K562 (cell line): ENCODE data around the gene TRMT1. TPM values are rescaled to one million over a fixed set of nuclear protein-coding genes. Genes with fewer than 3 reads are reported as not detected.

Source experiments
- ARNT ChIP-seq, 2 experiments: fragments of 450-650 bp; IDR thresholded peaks; 2 replicates each; pipeline ENCODE4 v1.6.1; 2016; ENCODE audit warnings: mild to moderate bottlenecking in 1 of 2
- BRD9 ChIP-seq: fragments of 450-650 bp; IDR thresholded peaks from 2 replicates; pipeline ENCODE4 v1.6.1; 2018; ENCODE audit warnings: low read depth; ENCODE audit not compliant: partially characterized antibody
- CC2D1A ChIP-seq: fragments of 450-650 bp; IDR thresholded peaks from 2 replicates; pipeline ENCODE4 v1.6.1; 2017; ENCODE audit warnings: mild to moderate bottlenecking
- CEBPG ChIP-seq, 3 experiments: fragments of 200-800 bp in 1 of 3; sonication (Bioruptor generic) in 1 of 3; sonication (generic) in 1 of 3; formaldehyde crosslinking in 1 of 3; IDR thresholded peaks in 2 of 3; conservative IDR thresholded peaks in 1 of 3; 2 replicates each; pipeline versions ENCODE4 v1.6.1 to v1.8.0; 2016 to 2022; ENCODE audit warnings: missing compliant biosample characterization in 2 of 3, missing genetic modification characterization in 2 of 3, mild to moderate bottlenecking in 1 of 3, missing genetic modification reagents in 1 of 3
- CHD2 ChIP-seq: IDR thresholded peaks from 2 replicates; pipeline ENCODE4 v1.6.1; 2011; ENCODE audit warnings: low read depth, low read length
- DIDO1 ChIP-seq: fragments of 450-650 bp; IDR thresholded peaks from 2 replicates; pipeline ENCODE4 v1.6.1; 2016; ENCODE audit warnings: low read depth, missing biosample characterization, missing genetic modification characterization
- E2F5 ChIP-seq: sonication (generic); formaldehyde crosslinking; IDR thresholded peaks from 2 replicates; pipeline ENCODE4 v1.8.0; 2022; ENCODE audit warnings: mild to moderate bottlenecking, missing genetic modification reagents
- ESRRA ChIP-seq: fragments of 450-650 bp; IDR thresholded peaks from 2 replicates; pipeline ENCODE4 v1.6.1; 2014; ENCODE audit warnings: low read depth, mild to moderate bottlenecking, moderate library complexity, borderline replicate concordance
- ETV1 ChIP-seq: fragments of 450-650 bp; conservative IDR thresholded peaks from 2 replicates; pipeline ENCODE4 v1.6.1; 2016; ENCODE audit warnings: missing genetic modification characterization, control low read depth, low read depth, missing compliant biosample characterization
- ETV6 ChIP-seq, 3 experiments: fragments of 150-350 bp in 1 of 3; sonication (generic) in 1 of 3; formaldehyde crosslinking in 1 of 3; IDR thresholded peaks; 2 replicates each; pipeline versions ENCODE4 v1.6.1 to v1.8.0; 2014 to 2022; ENCODE audit warnings: borderline replicate concordance in 2 of 3, low read depth in 2 of 3, antibody characterized with exemption in 1 of 3, low read length in 1 of 3, mild to moderate bottlenecking in 1 of 3, missing genetic modification reagents in 1 of 3
- HNRNPH1 ChIP-seq: fragments of 200-400 bp; formaldehyde crosslinking; optimal IDR thresholded peaks from 2 replicates; pipeline ENCODE3; 2017; ENCODE audit warnings: low read depth, mild to moderate bottlenecking, low read length, moderate library complexity
- KLF1 ChIP-seq: fragments of 450-650 bp; IDR thresholded peaks from 2 replicates; pipeline ENCODE4 v1.6.1; 2016; ENCODE audit warnings: missing genetic modification characterization, missing compliant biosample characterization
- NFRKB ChIP-seq: fragments of 450-650 bp; IDR thresholded peaks from 2 replicates; pipeline ENCODE4 v1.6.1; 2016; ENCODE audit warnings: low read depth
- RB1 ChIP-seq: fragments of 450-650 bp; IDR thresholded peaks from 2 replicates; pipeline ENCODE4 v1.6.1; 2017; ENCODE audit warnings: low read depth, mild to moderate bottlenecking
- RBM34 ChIP-seq: fragments of 200-400 bp; formaldehyde crosslinking; IDR thresholded peaks from 2 replicates; pipeline ENCODE4 v1.6.1; 2018; ENCODE audit warnings: low read length, borderline replicate concordance; ENCODE audit not compliant: insufficient read depth
- SMAD2 ChIP-seq: fragments of 150-350 bp; IDR thresholded peaks from 2 replicates; pipeline ENCODE4 v1.6.1; 2014; ENCODE audit warnings: low read depth, mild to moderate bottlenecking, low read length
- SMARCA5 ChIP-seq: fragments of 450-650 bp; IDR thresholded peaks from 2 replicates; pipeline ENCODE4 v1.6.1; 2016
- SRF ChIP-seq, 2 experiments: fragments of 250-450, 450-650 bp in 1 of 2; sonication (Bioruptor Pico) in 1 of 2; sonication (generic) in 1 of 2; formaldehyde crosslinking; IDR thresholded peaks; 2 replicates each; pipeline versions ENCODE4 v1.5.0 to v1.5.1; 2020 to 2022; ENCODE audit warnings: mild to moderate bottlenecking in 1 of 2, missing genetic modification reagents in 1 of 2
- ZNF3 ChIP-seq: fragments of 250-450 bp; sonication (Bioruptor Pico); IDR thresholded peaks from 2 replicates; pipeline ENCODE4 v1.5.0; 2021; ENCODE audit warnings: mild to moderate bottlenecking, moderate library complexity
- ZNF347 ChIP-seq: fragments of 450-650 bp; formaldehyde crosslinking; IDR thresholded peaks from 2 replicates; pipeline ENCODE4 v1.4.0; 2020; ENCODE audit warnings: low read depth, mild to moderate bottlenecking, moderate library complexity
- ZNF511 ChIP-seq: sonication (generic); formaldehyde crosslinking; IDR thresholded peaks from 2 replicates; pipeline ENCODE4 v1.8.0; 2022; ENCODE audit warnings: mild to moderate bottlenecking, missing genetic modification reagents
- ZNF639 ChIP-seq, 2 experiments: fragments of 200-800 bp in 1 of 2; sonication (Bioruptor generic) in 1 of 2; sonication (generic) in 1 of 2; formaldehyde crosslinking in 1 of 2; IDR thresholded peaks in 1 of 2; conservative IDR thresholded peaks in 1 of 2; 2 replicates each; pipeline versions ENCODE4 v1.5.0 to v1.6.1; 2016 to 2020; ENCODE audit warnings: missing compliant biosample characterization in 1 of 2, missing genetic modification characterization in 1 of 2, missing genetic modification reagents in 1 of 2
- ZNF696 ChIP-seq: fragments of 250-450 bp; sonication (Bioruptor Pico); conservative IDR thresholded peaks from 2 replicates; pipeline ENCODE4 v1.4.0; 2020; ENCODE audit warnings: mild to moderate bottlenecking, moderate library complexity
- ZNF717 ChIP-seq: fragments of 250-450 bp; sonication (Bioruptor Pico); IDR thresholded peaks from 2 replicates; pipeline ENCODE4 v1.5.0; 2021
- ZSCAN32 ChIP-seq: fragments of 450-650 bp; formaldehyde crosslinking; IDR thresholded peaks from 2 replicates; pipeline ENCODE4 v1.4.0; 2020; ENCODE audit warnings: mild to moderate bottlenecking, moderate library complexity
- polyA plus RNA-seq, 8 experiments: library from polyadenylated mRNA; depleted of rRNA in 4 of 8; stranded (reverse) in 5 of 8; unstranded in 3 of 8; fragments of >200 nt; fragmentation: Nextera tagmentation in 2 of 8; fragmentation: Illumina TruSeq in 1 of 8; extraction: Ambion mirVana in 2 of 8; extraction: Trizol in 1 of 8; gene quantifications; 2 replicates each; pipeline versions ENCODE4 v1.2.1 to v1.2.3, GENCODE V29; 2011 to 2014; ENCODE audit warnings: inconsistent platforms in 1 of 8, missing spikeins in 1 of 8
- total RNA-seq, 7 experiments: library from RNA; depleted of rRNA in 6 of 7; stranded (reverse); fragments of >200 nt in 6 of 7; fragmentation: Illumina TruSeq in 2 of 7; extraction: Trizol in 2 of 7; gene quantifications; 2 replicates each; pipeline versions ENCODE4 v1.2.1 to v1.2.3, GENCODE V29; 2011 to 2021; ENCODE audit warnings: low replicate concordance in 1 of 7

Gene TRMT1
- total and polyA plus RNA-seq, 9 of the 15 experiments (the other 6 are each of a cell fraction or from before 2014, with no cell fraction given), result 5.8 to 158 (median 54.3) TPM

- TF ChIP-seq E2F5 (no peak), ETV6 (IDR thresholded peaks at IDR 0.05; ENCODE audit: borderline replicate concordance in 1 of 2, low read depth in 2 of 2, low read length in 1 of 2) (0 out of 4 replicates have a peak, but pooled peaks of 1 of the 2 experiments have one; percentile 17), ETV6 (CRISPR knock-in tag; IDR thresholded peaks at IDR 0.05; ENCODE audit: borderline replicate concordance) (no peak), RBM34 (no peak), SMAD2 (no peak), ZNF347 (CRISPR knock-in tag) (no peak), KLF1 (tag) (no peak), ZNF511 (CRISPR knock-in tag) (no peak), NFRKB (peak; percentile 55), CHD2 (no peak), ZNF639 (CRISPR knock-in tag; conservative IDR thresholded peaks at IDR 0.05 in 1 of 2, IDR thresholded peaks at IDR 0.05 in 1 of 2) (no peak), HNRNPH1 (no peak), SRF (CRISPR knock-in tag; IDR thresholded peaks at IDR 0.05) (peak in 1 of 2 experiments; percentile 49; a peak in 1 of 4 replicates), SMARCA5 (no peak), ZNF717 (CRISPR knock-in tag) (no peak), CEBPG (CRISPR knock-in tag; IDR thresholded peaks at IDR 0.05) (no peak), CEBPG (tag; conservative IDR thresholded peaks at IDR 0.05 in 1 of 2, IDR thresholded peaks at IDR 0.05 in 1 of 2) (no peak), CC2D1A (no peak), ESRRA (no peak), BRD9 (no peak), ARNT (IDR thresholded peaks at IDR 0.05) (no peak), ZNF3 (CRISPR knock-in tag) (no peak), ZNF696 (CRISPR knock-in tag) (no peak), ETV1 (tag) (peak; percentile 73), DIDO1 (tag) (0 out of 2 replicates have a peak, but pooled peaks have one; percentile 33), RB1 (0 out of 2 replicates have a peak, but pooled peaks have one; percentile 65), ZSCAN32 (CRISPR knock-in tag) (no peak)
These were observed 48.0 kb upstream of the TRMT1 start (continued) for GRCh38 chr19:13164343-13165161.
